Neural progenitor cell (in vitro differentiated cells): ENCODE measurements around the gene MRGPRE. TPM values are rescaled to one million over a fixed set of nuclear protein-coding genes. Genes with fewer than 3 reads are reported as not detected.

ENCODE experiments used
- DNase-seq: peaks from one replicate; pipeline ENCODE4 v3.0.0-alpha.2; 2016; ENCODE audit warnings: low spot score
- H2AFZ ChIP-seq: fragments of 200-600 bp; sonication (generic); replicated peaks from 2 replicates; pipeline ENCODE4 v1.6.1; 2016; ENCODE audit warnings: antibody characterized with exemption
- H3F3A ChIP-seq: fragments of 200-600 bp; sonication (generic); 2 replicates; pipeline ENCODE4 v1.6.1; 2016; ENCODE audit warnings: antibody characterized with exemption, low read depth
- H3K27ac ChIP-seq: fragments of 200-600 bp; sonication (generic); 2 replicates; pipeline ENCODE4 v1.5.1; 2016; ENCODE audit warnings: mild to moderate bottlenecking
- H3K27me3 ChIP-seq: fragments of 200-600 bp; sonication (generic); 2 replicates; pipeline ENCODE4 v1.6.1; 2016; ENCODE audit warnings: mild to moderate bottlenecking, moderate library complexity
- H3K36me3 ChIP-seq: fragments of 200-600 bp; sonication (generic); 2 replicates; pipeline ENCODE4 v1.5.1; 2016
- H3K4me1 ChIP-seq: fragments of 200-600 bp; sonication (generic); 2 replicates; pipeline ENCODE4 v1.6.1; 2016; ENCODE audit warnings: mixed run types
- H3K4me2 ChIP-seq: fragments of 200-600 bp; sonication (generic); 2 replicates; pipeline ENCODE4 v1.6.1; 2016
- H3K4me3 ChIP-seq: fragments of 200-600 bp; sonication (generic); 2 replicates; pipeline ENCODE4 v1.5.1; 2016
- H3K79me2 ChIP-seq: fragments of 200-600 bp; sonication (generic); 2 replicates; pipeline ENCODE4 v1.6.1; 2016; ENCODE audit warnings: low read depth
- H3K9ac ChIP-seq: fragments of 200-600 bp; sonication (generic); 2 replicates; pipeline ENCODE4 v1.6.1; 2016
- H3K9me3 ChIP-seq: fragments of 200-600 bp; sonication (generic); 2 replicates; pipeline ENCODE4 v1.5.1; 2016; ENCODE audit warnings: low read depth
- H4K20me1 ChIP-seq: fragments of 200-600 bp; sonication (generic); 2 replicates; pipeline ENCODE4 v1.6.1; 2016; ENCODE audit warnings: low read depth
- H3K27ac Mint-ChIP-seq: 3 replicates; pipeline ENCODE4 v1.8.0; 2021; ENCODE audit warnings: mixed read lengths
- H3K27me3 Mint-ChIP-seq: 2 replicates; pipeline ENCODE4 v1.8.0; 2022; ENCODE audit warnings: low read depth, mild to moderate bottlenecking, inconsistent platforms, moderate library complexity, mixed read lengths; ENCODE audit not compliant: insufficient read depth
- H3K36me3 Mint-ChIP-seq: 3 replicates; pipeline ENCODE4 v1.8.0; 2021; ENCODE audit warnings: mixed read lengths
- H3K4me1 Mint-ChIP-seq: 3 replicates; pipeline ENCODE4 v1.8.0; 2021; ENCODE audit warnings: mixed read lengths
- H3K4me3 Mint-ChIP-seq: 3 replicates; pipeline ENCODE4 v1.8.0; 2021; ENCODE audit warnings: mild to moderate bottlenecking, moderate library complexity, mixed read lengths
- H3K9me3 Mint-ChIP-seq: 3 replicates; pipeline ENCODE4 v1.8.0; 2020; ENCODE audit warnings: mixed read lengths
- CTCF ChIP-seq: fragments of 200-600 bp; sonication (generic); IDR thresholded peaks from 2 replicates; pipeline ENCODE4 v1.5.1; 2017; ENCODE audit warnings: antibody characterized with exemption, mild to moderate bottlenecking
- EZH2 ChIP-seq: fragments of 200-600 bp; sonication (generic); IDR thresholded peaks from 2 replicates; pipeline ENCODE4 v1.6.1; 2017; ENCODE audit warnings: antibody characterized with exemption, mild to moderate bottlenecking, moderate library complexity
- EZH2phosphoT487 ChIP-seq: fragments of 200-600 bp; sonication (generic); IDR thresholded peaks from 2 replicates; pipeline ENCODE4 v1.6.1; 2017; ENCODE audit warnings: antibody characterized with exemption
- total RNA-seq: library from RNA; depleted of rRNA; stranded (reverse); fragments of >200 nt; gene quantifications from 2 replicates; pipeline ENCODE4 v1.2.3, GENCODE V29; 2015; ENCODE audit warnings: low replicate concordance

MRGPRE gene
- total RNA-seq, 1 donor from 2014 or later: not detected

GRCh38 chr11:3181725-3182461 lies 50.3 kb downstream of the MRGPRE start:
- Histone ChIP-seq H4K20me1 (no peaks in the 10 kb centered on the region), H3K79me2 (no peaks in the 10 kb centered on the region), H3K27ac (no peak overlapping the region), H3K9me3 (no peaks in the 10 kb centered on the region), H3K4me2 (no peak overlapping the region), H3K4me3 (no peak overlapping the region), H3K9ac (no peak overlapping the region), H3K4me1 (no peaks in the 10 kb centered on the region), H3F3A (no peaks in the 10 kb centered on the region), H2AFZ (no peak overlapping the region), H3K36me3 (no peaks in the 10 kb centered on the region), H3K27me3 (no peaks in the 10 kb centered on the region)
- no peaks in the 10 kb centered on the region for H3K36me3 Mint-ChIP-seq
- H3K27me3 Mint-ChIP-seq: peaks cover 6% of the 10 kb centered on the region
- TF ChIP-seq EZH2 (no peak), EZH2phosphoT487 (no peak), CTCF (no peak)
- no peak for DNase-seq
- H3K27ac Mint-ChIP-seq: no peak overlapping the region
- H3K4me1 Mint-ChIP-seq: no peaks in the 10 kb centered on the region
- H3K4me3 Mint-ChIP-seq: no peak overlapping the region
- peaks cover 4% of the 10 kb centered on the region for H3K9me3 Mint-ChIP-seq

- TF ChIP-seq CTCF: no peak
- no peak for TF ChIP-seq EZH2phosphoT487
- no peak for TF ChIP-seq EZH2
- H3K4me1 Mint-ChIP-seq: no peaks in the 10 kb centered on the region
- Histone ChIP-seq H3K36me3 (no peaks in the 10 kb centered on the region), H3F3A (no peaks in the 10 kb centered on the region), H3K27ac (no peak overlapping the region), H4K20me1 (no peaks in the 10 kb centered on the region), H3K9me3 (no peaks in the 10 kb centered on the region), H3K79me2 (no peaks in the 10 kb centered on the region), H3K27me3 (no peaks in the 10 kb centered on the region), H3K4me2 (no peak overlapping the region), H3K9ac (no peak overlapping the region), H3K4me1 (no peaks in the 10 kb centered on the region), H2AFZ (no peak overlapping the region), H3K4me3 (no peak overlapping the region)
- DNase-seq: no peak
- no peak overlapping the region for H3K4me3 Mint-ChIP-seq
- peaks cover 11% of the 10 kb centered on the region for H3K9me3 Mint-ChIP-seq
- no peaks in the 10 kb centered on the region for H3K36me3 Mint-ChIP-seq
- H3K27ac Mint-ChIP-seq: no peak overlapping the region
- H3K27me3 Mint-ChIP-seq: peaks cover 6% of the 10 kb centered on the region
Observed at GRCh38 chr11:3180869-3181268, 51.3 kb downstream of the MRGPRE start.

GRCh38 chr11:3178349-3178748 lies 53.9 kb downstream of the MRGPRE start:
- no peak overlapping the region for H3K4me3 Mint-ChIP-seq
- Histone ChIP-seq H2AFZ (no peak overlapping the region), H3K9me3 (no peaks in the 10 kb centered on the region), H3K27ac (no peak overlapping the region), H3K4me3 (no peak overlapping the region), H3K9ac (no peak overlapping the region), H3K27me3 (no peaks in the 10 kb centered on the region), H3K36me3 (no peaks in the 10 kb centered on the region), H3K4me1 (no peaks in the 10 kb centered on the region), H3K4me2 (no peak overlapping the region), H4K20me1 (no peaks in the 10 kb centered on the region), H3F3A (no peaks in the 10 kb centered on the region), H3K79me2 (no peaks in the 10 kb centered on the region)
- DNase-seq: no peak
- peaks cover 17% of the 10 kb centered on the region for H3K9me3 Mint-ChIP-seq
- H3K36me3 Mint-ChIP-seq: no peaks in the 10 kb centered on the region
- H3K4me1 Mint-ChIP-seq: no peaks in the 10 kb centered on the region
- H3K27ac Mint-ChIP-seq: no peak overlapping the region
- H3K27me3 Mint-ChIP-seq: peaks cover 2% of the 10 kb centered on the region
- no peak for TF ChIP-seq EZH2phosphoT487
- TF ChIP-seq CTCF: no peak
- TF ChIP-seq EZH2: no peak
